ENCODE measurements around the gene PUS10. TPM values are rescaled to one million over a fixed set of nuclear protein-coding genes. Genes with fewer than 3 reads are reported as not detected.

The PUS10 gene
- total and polyA plus RNA-seq, 2 of the 13 experiments (the other 11 are each of a cell fraction or from before 2014, with no cell fraction given): 41.4 to 44.3 TPM

GRCh38 chr2:60958361-60958760 is 59.7 kb downstream of the PUS10 start:
- TF ChIP-seq PHF20 (CRISPR knock-in tag; IDR thresholded peaks at IDR 0.05) (no peak), MNT (IDR thresholded peaks at IDR 0.05) (peak; percentile 71; the same call in 1 of the 2 replicates), SNAPC2 (CRISPR knock-in tag; IDR thresholded peaks at IDR 0.05) (no peak), ZNF512B (CRISPR knock-in tag; IDR thresholded peaks at IDR 0.05; ENCODE audit: borderline replicate concordance) (no peak), SMYD3 (CRISPR knock-in tag; IDR thresholded peaks at IDR 0.05) (no peak)
- no peak overlapping the region for H3K4me3 ChIP-seq (replicated peaks in 1 of 3; ENCODE audit: insufficient read depth in 1 of 3, low read depth in 2 of 3, low read length in 3 of 3)

More at GRCh38 chr2:60958361-60958760, 59.7 kb downstream of the PUS10 start:
- H3K9ac ChIP-seq (ENCODE audit: insufficient read depth, low read depth, low read length): no peak overlapping the region
- H3K27ac ChIP-seq (ENCODE audit: extremely low read length, insufficient read depth, low read length): no peak overlapping the region
- no peaks in the 10 kb centered on the region for H4K20me1 ChIP-seq (ENCODE audit: insufficient read depth, low read length)
- peaks cover 28 to 79% of the 10 kb centered on the region in 2 experiments for H3K36me3 ChIP-seq (replicated peaks in 1 of 2; ENCODE audit: control insufficient read depth in 1 of 2, insufficient read depth in 2 of 2, low read length in 2 of 2)
- H3K4me2 ChIP-seq (ENCODE audit: low read depth, low read length): no peak overlapping the region
- WGBS (ENCODE audit: low lambda C conversion rate): 97% methylated on average over 3 of the region's 3 CpGs
- FAIRE-seq (no peak), ATAC-seq (no peak), DNase-seq (ENCODE audit: low spot score) (no peak)
- no TSS peak for BruUV-seq (replicated peaks)
- in situ Hi-C loops (cut with HindIII; ENCODE audit: extremely low pct_ligation_motif_present, low pct_unique_long_range_greater_than_20kb) (no loop called here), intact Hi-C loops (cut with micrococcal nuclease; ENCODE audit: unreplicated experiment) (no loop called here)
- no peaks in the 10 kb centered on the region for H3K27me3 ChIP-seq (ENCODE audit: control insufficient read depth in 1 of 2, insufficient read depth in 2 of 2, low read length in 2 of 2)
- H3K4me1 ChIP-seq (ENCODE audit: insufficient read depth, low read length): no peaks in the 10 kb centered on the region
- no peak overlapping the region for H2AFZ ChIP-seq (ENCODE audit: low read length)
- ChIA-PET CTCF (ENCODE audit: low intra/inter-chr PET ratio, low total read pairs) (no interaction called here), POLR2A (no interaction called here)
- H3K79me2 ChIP-seq (ENCODE audit: insufficient read depth, low read length): no peaks in the 10 kb centered on the region
- no peaks in the 10 kb centered on the region for H3K9me3 ChIP-seq (ENCODE audit: low read length)

Measured in HepG2 (cell line).